Small intestine (tissue), 7 donors: ENCODE data around the gene DUSP28. TPM values are rescaled to one million over a fixed set of nuclear protein-coding genes. Genes with fewer than 3 reads are reported as not detected.
A peak's percentile ranks its signal among the peaks of the same experiment; 100 is the strongest.

Source experiments
- DNase-seq, 2 donors: peaks; one replicate each; pipeline versions ENCODE4 v3.0.0 to v3.0.0-alpha.2; 2013
- FAIRE-seq: peaks from 2 replicates; lab custom pipeline; 2012; peaks lifted over from hg19 to GRCh38; lab: Jason Lieb, UNC
- H3K27ac ChIP-seq, 3 donors: one replicate each; pipeline ENCODE4 v1.5.1; 2013; ENCODE audit warnings: low read length in 2 of 3, mild to moderate bottlenecking in 2 of 3, control low read depth in 1 of 3, inconsistent platforms in 1 of 3, low read depth in 1 of 3, moderate library complexity in 1 of 3
- H3K27me3 ChIP-seq, 3 donors: one replicate each; pipeline ENCODE4 v1.6.1; 2013; ENCODE audit warnings: low read length in 3 of 3, inconsistent platforms in 1 of 3; ENCODE audit not compliant: control insufficient read depth in 3 of 3, insufficient read depth in 3 of 3
- H3K36me3 ChIP-seq, 3 donors: one replicate each; pipeline ENCODE4 v1.6.1; 2013; ENCODE audit warnings: low read length in 3 of 3, inconsistent platforms in 1 of 3, low read depth in 1 of 3, mild to moderate bottlenecking in 1 of 3, moderate library complexity in 1 of 3; ENCODE audit not compliant: control insufficient read depth in 3 of 3, insufficient read depth in 2 of 3
- H3K4me1 ChIP-seq, 3 donors: one replicate each; pipeline ENCODE4 v1.6.1; 2013; ENCODE audit warnings: low read length in 2 of 3, inconsistent platforms in 1 of 3, low read depth in 1 of 3, mild to moderate bottlenecking in 1 of 3, moderate library complexity in 1 of 3; ENCODE audit not compliant: control insufficient read depth in 3 of 3, insufficient read depth in 2 of 3
- H3K4me3 ChIP-seq, 3 donors: one replicate each; pipeline ENCODE4 v1.5.1; 2013; ENCODE audit warnings: low read length in 3 of 3, control low read depth in 1 of 3, inconsistent platforms in 1 of 3, low read depth in 1 of 3, mild to moderate bottlenecking in 1 of 3, moderate library complexity in 1 of 3
- H3K9me3 ChIP-seq, 2 donors: one replicate each; pipeline ENCODE4 v1.6.1; 2013; ENCODE audit warnings: low read depth in 1 of 2, low read length in 1 of 2; ENCODE audit not compliant: control insufficient read depth in 2 of 2, insufficient read depth in 1 of 2
- WGBS, 3 donors: extraction: QIAGEN DNeasy Blood & Tissue Kit; methylation state at CpG; one replicate each; pipeline ENCODE4 v1.1.7; 2013; 5-methylcytosine and 5-hydroxymethylcytosine counted together
- polyA plus RNA-seq, 4 donors: library from polyadenylated mRNA; stranded (reverse) in 3 of 4; unstranded in 1 of 4; fragments of 200-250 nt in 3 of 4; fragments of 120-200 nt in 1 of 4; gene quantifications; one replicate each; pipeline versions ENCODE4 v1.2.1 to v1.2.3, GENCODE V29; 2013
- donor health status: healthy with polysubstance abuse.
- donor health status: control.
- donor health status: control.
- donor health status: Bipolar disorder and iron deficiency.
- donor health status: healthy.

Gene DUSP28
- polyA plus RNA-seq, 4 donors, result 1.8 to 7.9 (median 5.0) TPM

- Histone ChIP-seq H3K36me3 (peaks cover 2 to 70% (median 4%) of the 10 kb centered on the region in 3 donors), H3K27me3 (no peaks in the 10 kb centered on the region), H3K4me1 (peaks cover 0 to 24% (median 0%) of the 10 kb centered on the region in 3 donors), H3K4me3 (no peak overlapping the region), H3K9me3 (no peaks in the 10 kb centered on the region), H3K27ac (no peak overlapping the region)
- FAIRE-seq (no peak), DNase-seq (no peak)
- WGBS, 3 donors, result 83 to 89% (median 86%) methylated on average over 20 to 32 of the region's 32 CpGs
Measured at GRCh38 chr2:240602266-240603050, 42.3 kb downstream of the DUSP28 start.

GRCh38 chr2:240603081-240603835, 43.1 kb downstream of the DUSP28 start:
- Histone ChIP-seq H3K27me3 (no peaks in the 10 kb centered on the region), H3K36me3 (peaks cover under 1 to 62% (median 2%) of the 10 kb centered on the region in 3 donors), H3K4me1 (peaks cover 0 to 24% (median 0%) of the 10 kb centered on the region in 3 donors), H3K9me3 (no peaks in the 10 kb centered on the region), H3K27ac (peak overlapping the region in 2 of 3 donors; percentile 92 to 96), H3K4me3 (no peak overlapping the region)
- no peak for FAIRE-seq
- no peak for DNase-seq
- 79 to 86% (median 84%) methylated on average over 21 to 22 of the region's 22 CpGs for WGBS, 3 donors

- WGBS, 3 donors, result 45 to 78% (median 61%) methylated on average over 10 of the region's 10 CpGs
- Histone ChIP-seq H3K27ac (peak overlapping the region; percentile 90 to 96 (median 92)), H3K4me3 (no peak overlapping the region), H3K36me3 (peaks cover 0 to 56% (median 2%) of the 10 kb centered on the region in 3 donors), H3K9me3 (no peaks in the 10 kb centered on the region), H3K27me3 (no peaks in the 10 kb centered on the region), H3K4me1 (peaks cover 0 to 24% (median 0%) of the 10 kb centered on the region in 3 donors)
- FAIRE-seq, result no peak
- peak in 1 of 2 donors; percentile 32 for DNase-seq
Measured at GRCh38 chr2:240603846-240604245, 43.7 kb downstream of the DUSP28 start.

GRCh38 chr2:240604291-240604938, 44.3 kb downstream of the DUSP28 start:
- Histone ChIP-seq H3K36me3 (peaks cover 0 to 50% (median 0%) of the 10 kb centered on the region in 3 donors), H3K4me3 (peak overlapping the region in 2 of 3 donors; percentile 28 to 74), H3K27me3 (no peaks in the 10 kb centered on the region), H3K4me1 (peaks cover 0 to 24% (median 0%) of the 10 kb centered on the region in 3 donors), H3K27ac (peak overlapping the region; percentile 90 to 96 (median 92)), H3K9me3 (no peaks in the 10 kb centered on the region)
- 19 to 39% (median 29%) methylated on average over 10 to 11 of the region's 11 CpGs for WGBS, 3 donors
- DNase-seq (peak; percentile 83 to 88), FAIRE-seq (no peak)

GRCh38 chr2:240604939-240605716, 45.0 kb downstream of the DUSP28 start:
- no peak for FAIRE-seq
- Histone ChIP-seq H3K4me3 (peak overlapping the region in 2 of 3 donors; percentile 74 to 95), H3K36me3 (peaks cover 0 to 45% (median 0%) of the 10 kb centered on the region in 3 donors), H3K4me1 (peaks cover 0 to 24% (median 0%) of the 10 kb centered on the region in 3 donors), H3K9me3 (no peaks in the 10 kb centered on the region), H3K27me3 (no peaks in the 10 kb centered on the region), H3K27ac (peak overlapping the region; percentile 92 to 96 (median 92))
- WGBS, 3 donors, result 13 to 70% (median 40%) methylated on average over 19 of the region's 19 CpGs
- peak; percentile 94 to 97 for DNase-seq

DNA sequence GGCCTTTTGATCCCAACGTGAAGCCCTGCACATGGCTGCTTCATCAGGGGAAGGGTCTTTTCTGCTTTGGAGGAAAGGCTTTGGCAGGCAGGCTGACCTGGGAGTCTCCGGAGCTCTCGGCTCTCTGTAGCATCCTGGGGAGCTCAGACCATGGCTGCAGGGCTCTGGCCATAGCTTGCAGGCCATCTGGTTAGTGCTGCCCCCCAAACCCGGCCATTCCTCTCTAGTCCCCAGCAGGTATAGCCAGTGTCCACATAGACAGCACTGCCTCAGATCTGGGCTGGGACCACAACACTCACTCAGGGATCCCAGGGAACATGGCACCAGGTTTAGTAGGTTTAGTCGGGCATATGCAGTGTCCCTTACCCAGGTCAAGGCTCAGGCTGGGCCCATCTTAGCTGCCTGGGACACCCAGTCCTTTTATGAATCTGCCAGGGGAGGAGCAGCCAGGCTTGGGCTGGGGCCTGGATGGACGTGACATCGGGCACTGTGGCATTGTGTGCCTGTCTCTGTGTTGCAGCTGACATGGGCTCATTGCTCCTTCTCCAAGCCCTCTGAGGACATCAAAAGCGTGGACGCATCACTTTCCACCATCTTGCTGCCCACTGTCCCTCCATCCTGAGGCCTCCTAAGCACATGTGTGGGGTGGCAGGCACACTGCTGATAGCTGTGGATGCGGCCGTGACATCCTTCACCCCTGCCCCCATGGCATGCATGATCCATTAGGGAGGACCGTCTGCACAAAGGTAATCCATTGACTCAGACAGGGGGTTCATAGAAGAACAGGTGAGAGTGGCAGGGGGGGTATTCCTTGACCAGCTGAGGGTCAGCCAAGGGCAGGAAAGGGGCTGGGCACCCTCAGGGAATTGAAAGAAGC, 45.9 kb downstream of the DUSP28 start:
- no peaks in the 10 kb centered on the region for H3K9me3 ChIP-seq
- DNase-seq, result peak in 1 of 2 donors; percentile 25
- no peak for FAIRE-seq
- no peaks in the 10 kb centered on the region for H3K27me3 ChIP-seq
- H3K27ac ChIP-seq, result peak overlapping the region; percentile 92 to 96 (median 92)
- peaks cover 0 to 24% (median 0%) of the 10 kb centered on the region in 3 donors for H3K4me1 ChIP-seq
- peak overlapping the region; percentile 24 to 95 (median 74) for H3K4me3 ChIP-seq
- H3K36me3 ChIP-seq, result peaks cover 0 to 39% (median 0%) of the 10 kb centered on the region in 3 donors
- WGBS, 3 donors, result 23 to 65% (median 45%) methylated on average over 12 of the region's 12 CpGs

DNA sequence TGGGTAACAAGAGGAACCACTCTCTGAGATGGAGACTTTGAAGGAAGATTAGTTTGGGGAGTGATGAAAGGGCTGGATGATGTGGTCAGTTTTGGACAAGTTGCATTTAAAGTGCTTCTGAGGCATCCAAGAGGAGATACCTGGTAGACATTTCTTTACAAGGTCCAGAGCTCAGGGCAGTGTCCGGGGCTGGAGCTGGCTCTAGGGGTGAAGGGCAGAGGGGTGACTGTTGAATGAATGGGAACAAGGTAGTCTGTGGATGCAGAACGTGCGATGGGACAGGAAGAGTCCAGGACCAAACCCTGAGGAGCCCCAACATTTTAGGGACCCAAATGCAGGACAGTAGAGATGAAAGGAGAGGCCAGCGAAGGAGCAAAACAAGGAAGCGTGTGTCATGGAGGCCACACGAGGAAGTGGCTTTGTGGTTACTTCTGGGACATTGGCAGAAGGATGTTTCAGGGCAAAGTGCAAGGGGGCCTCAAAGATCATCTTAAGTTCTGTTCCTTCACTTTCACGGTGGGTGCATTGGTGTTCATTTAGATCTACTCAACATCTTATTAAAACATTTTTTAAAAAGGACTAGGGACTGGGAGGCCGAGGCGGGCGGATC, 51.5 kb downstream of the DUSP28 start:
- peak overlapping the region in 1 of 3 donors; percentile 3 for H3K27ac ChIP-seq
- FAIRE-seq (no peak), DNase-seq (peak in 1 of 2 donors; percentile 40)
- 76 to 84% (median 83%) methylated on average over 10 of the region's 10 CpGs for whole genome bisulfite sequencing, 3 donors
- H3K36me3 ChIP-seq, result peaks cover 0 to 47% (median 12%) of the 10 kb centered on the region in 3 donors
- no peaks in the 10 kb centered on the region for H3K27me3 ChIP-seq
- H3K4me1 ChIP-seq, result peaks cover 4 to 5% (median 5%) of the 10 kb centered on the region in 3 donors
- H3K4me3 ChIP-seq, result no peak overlapping the region
- peaks cover 0 to 10% of the 10 kb centered on the region in 2 donors for H3K9me3 ChIP-seq
